Stimulated activated CD4-positive, alpha-beta T cell treated with anti-CD3 and anti-CD28 coated beads, Interleukin-12 subunit alpha, Interleukin-12 subunit beta, amount 100 ng/mL, for 4 hours (primary cell): ENCODE results near the gene CAMKK2.
A peak's percentile ranks its signal among the peaks of the same experiment; 100 is the strongest.
"Not testable (repeated sequence)": the region's sequence is repeated elsewhere in the genome, so short reads cannot be mapped to it uniquely, and the experiment has no call there.

Experiments used
- DNase-seq: peaks from one replicate; pipeline ENCODE4 v3.0.0-alpha.2; 2020

Gene CAMKK2

GRCh38 chr12:121297435-121297991 lies 1.0 kb upstream of the CAMKK2 start:
- peak; percentile 54 for DNase-seq

GRCh38 chr12:121295746-121296617 lies 527 bp downstream of the CAMKK2 start:
- DNase-seq, result peak; percentile 39

- DNase-seq, result no peak
Observed at GRCh38 chr12:121295116-121295745, 1.3 kb downstream of the CAMKK2 start.

- no peak for DNase-seq
Observed at GRCh38 chr12:121294151-121294889, 2.2 kb downstream of the CAMKK2 start.

- DNase-seq, result no peak
Observed at GRCh38 chr12:121293603-121294002, 2.9 kb downstream of the CAMKK2 start.

GRCh38 chr12:121290410-121290809 lies 6.1 kb downstream of the CAMKK2 start:
- DNase-seq, result no peak

- no peak for DNase-seq
Observed at GRCh38 chr12:121289962-121290361, 6.5 kb downstream of the CAMKK2 start.

- no peak for DNase-seq
Observed at GRCh38 chr12:121288986-121289385, 7.5 kb downstream of the CAMKK2 start.

- no peak for DNase-seq
Observed at GRCh38 chr12:121288158-121288845, 8.2 kb downstream of the CAMKK2 start.

- DNase-seq, result no peak
Observed at GRCh38 chr12:121287267-121287954, 9.1 kb downstream of the CAMKK2 start.

- no peak for DNase-seq
Observed at GRCh38 chr12:121285856-121286255, 10.7 kb downstream of the CAMKK2 start.

GRCh38 chr12:121284551-121285390 lies 11.7 kb downstream of the CAMKK2 start:
- no peak for DNase-seq

- DNase-seq, result no peak
Observed at GRCh38 chr12:121283841-121284240, 12.7 kb downstream of the CAMKK2 start.

- no peak for DNase-seq
Observed at GRCh38 chr12:121283388-121283787, 13.1 kb downstream of the CAMKK2 start.

- not testable (repeated sequence) for DNase-seq
Observed at GRCh38 chr12:121282910-121283309, 13.6 kb downstream of the CAMKK2 start.

GRCh38 chr12:121282072-121282742 lies 14.3 kb downstream of the CAMKK2 start:
- DNase-seq, result no peak

- DNase-seq, result not testable (repeated sequence)
Observed at GRCh38 chr12:121281116-121281515, 15.4 kb downstream of the CAMKK2 start.

GRCh38 chr12:121280531-121280930 lies 16.0 kb downstream of the CAMKK2 start:
- DNase-seq, result not testable (repeated sequence)

- DNase-seq, result no peak
Observed at GRCh38 chr12:121279507-121279915, 17.0 kb downstream of the CAMKK2 start.

- no peak for DNase-seq
Observed at GRCh38 chr12:121279071-121279375, 17.5 kb downstream of the CAMKK2 start.
